GM21619 (cell line): ENCODE results near the gene DNASE1L2.

Experiments used
- ATAC-seq: cut with Tn5 transposase; IDR thresholded peaks from one replicate; pipeline ENCODE4 v1.9.1; 2021; ENCODE audit not compliant: unreplicated experiment

The DNASE1L2 gene

DNA sequence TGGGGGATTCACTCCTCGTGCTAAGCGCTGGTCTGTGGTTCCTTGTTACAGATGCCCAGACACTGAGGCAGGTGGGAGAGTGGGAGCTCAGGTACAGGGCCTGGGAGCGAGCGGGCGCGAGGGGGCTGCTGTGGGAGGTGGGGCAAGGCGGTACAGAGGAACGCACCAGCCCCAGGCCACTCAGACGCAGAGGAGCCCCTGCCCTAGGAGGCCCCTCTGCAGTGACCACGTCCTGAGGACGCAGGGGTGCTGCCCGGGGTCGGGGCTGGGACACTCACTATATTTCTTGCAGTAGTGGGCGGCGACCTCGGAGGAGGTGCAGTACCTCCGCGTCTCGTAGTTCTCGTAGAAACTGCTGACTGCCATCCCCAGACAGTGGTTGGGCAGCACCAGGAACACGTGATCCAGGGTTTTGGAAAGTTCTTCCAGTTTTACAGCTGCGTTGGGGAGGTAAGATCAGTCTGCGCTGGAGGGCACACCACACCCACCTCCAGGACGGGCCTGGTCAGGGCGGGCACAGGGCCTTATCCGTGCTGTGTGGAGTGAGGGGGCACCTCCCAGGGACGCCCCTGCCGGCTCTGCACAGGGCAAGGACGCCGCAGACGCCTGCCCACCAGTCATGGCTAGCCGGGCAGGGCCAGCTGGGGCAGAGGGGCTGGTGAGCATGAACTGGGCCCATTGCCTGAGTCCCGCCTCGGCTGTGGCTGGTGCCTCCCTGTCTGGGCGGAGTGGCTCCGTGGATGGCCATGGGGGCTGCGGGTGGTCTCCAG lies 47.9 kb downstream of the DNASE1L2 start:
- ATAC-seq: no peak

DNA sequence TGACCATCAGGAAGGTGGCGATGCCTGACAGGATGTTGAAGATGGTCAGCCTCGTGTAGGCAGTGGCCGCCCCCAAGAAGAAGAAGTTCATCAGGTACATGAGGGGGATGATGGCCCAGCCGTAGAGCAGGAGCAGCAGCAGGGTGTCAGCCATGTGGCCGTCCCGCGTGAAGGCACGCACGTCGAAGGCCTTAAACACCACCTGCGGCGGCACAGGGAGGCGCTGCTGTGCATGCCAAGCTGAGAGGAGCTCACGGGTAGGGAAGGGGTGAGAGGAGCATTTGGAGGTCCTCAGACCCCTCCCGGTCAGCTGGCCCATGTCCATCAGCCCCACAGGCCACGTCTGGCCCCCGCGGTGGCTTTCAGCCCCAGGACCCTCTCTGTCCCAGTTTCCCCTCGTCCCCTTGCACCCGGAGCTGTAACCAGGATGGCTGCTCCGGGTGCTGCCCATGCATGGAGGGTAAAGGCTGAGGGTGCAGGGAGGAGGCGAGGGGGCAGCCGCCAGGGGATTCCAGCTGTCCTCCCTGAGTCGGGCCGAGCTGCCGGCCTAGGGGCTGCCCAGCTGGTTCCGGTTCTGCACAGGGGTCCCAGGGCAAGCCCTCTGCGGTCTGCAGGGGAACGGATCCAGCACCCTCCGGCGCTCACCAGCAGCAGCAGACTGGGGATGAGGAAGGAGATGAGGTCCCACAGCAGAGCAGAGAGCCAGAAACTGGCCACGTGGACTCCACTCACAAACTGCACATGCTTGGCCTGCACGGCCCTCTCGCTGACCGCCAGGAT lies 48.7 kb downstream of the DNASE1L2 start:
- ATAC-seq: no peak

DNA sequence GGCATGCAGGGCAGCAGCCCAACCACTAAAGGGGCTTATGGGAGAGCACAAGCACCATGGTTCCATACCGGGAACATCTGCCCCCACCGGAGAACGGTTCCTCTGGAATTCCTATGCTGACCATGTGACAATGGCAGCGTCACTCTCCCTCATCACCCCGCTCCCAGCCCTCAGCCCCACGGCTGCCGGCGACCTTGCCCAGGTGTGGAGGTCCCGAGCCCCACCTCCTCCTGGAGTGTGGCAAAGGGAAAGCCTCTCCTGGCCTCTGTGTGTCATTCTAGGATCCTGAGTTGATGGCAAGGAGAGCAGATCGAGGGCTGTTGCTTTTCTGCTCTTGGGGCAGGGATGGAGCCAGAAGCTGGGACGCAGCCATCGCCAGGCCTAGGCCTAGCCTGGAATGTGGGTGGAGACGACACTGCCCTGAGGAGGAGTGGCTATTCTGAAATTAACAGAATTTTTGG lies 49.5 kb downstream of the DNASE1L2 start:
- ATAC-seq: no peak

DNA sequence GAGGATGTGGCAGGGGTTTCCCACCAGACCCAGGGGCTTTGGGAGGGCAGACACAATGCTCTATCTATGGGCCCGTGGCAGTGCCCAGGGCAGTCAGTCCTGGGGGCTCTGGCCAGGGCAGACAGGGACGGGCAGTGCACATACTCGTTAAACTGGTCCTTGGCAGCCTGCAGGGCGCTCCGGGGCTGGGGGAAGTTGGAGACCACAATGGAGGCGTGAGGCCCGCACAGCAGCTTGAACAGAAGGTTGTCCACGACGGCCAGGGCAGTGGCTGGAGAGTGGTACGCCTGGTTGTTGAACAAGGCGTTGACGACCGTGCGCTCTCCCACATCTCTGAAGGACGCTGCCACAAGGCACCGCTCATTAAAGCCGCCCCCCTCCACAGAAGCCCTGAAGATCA lies 50.3 kb downstream of the DNASE1L2 start:
- ATAC-seq: no peak

DNA sequence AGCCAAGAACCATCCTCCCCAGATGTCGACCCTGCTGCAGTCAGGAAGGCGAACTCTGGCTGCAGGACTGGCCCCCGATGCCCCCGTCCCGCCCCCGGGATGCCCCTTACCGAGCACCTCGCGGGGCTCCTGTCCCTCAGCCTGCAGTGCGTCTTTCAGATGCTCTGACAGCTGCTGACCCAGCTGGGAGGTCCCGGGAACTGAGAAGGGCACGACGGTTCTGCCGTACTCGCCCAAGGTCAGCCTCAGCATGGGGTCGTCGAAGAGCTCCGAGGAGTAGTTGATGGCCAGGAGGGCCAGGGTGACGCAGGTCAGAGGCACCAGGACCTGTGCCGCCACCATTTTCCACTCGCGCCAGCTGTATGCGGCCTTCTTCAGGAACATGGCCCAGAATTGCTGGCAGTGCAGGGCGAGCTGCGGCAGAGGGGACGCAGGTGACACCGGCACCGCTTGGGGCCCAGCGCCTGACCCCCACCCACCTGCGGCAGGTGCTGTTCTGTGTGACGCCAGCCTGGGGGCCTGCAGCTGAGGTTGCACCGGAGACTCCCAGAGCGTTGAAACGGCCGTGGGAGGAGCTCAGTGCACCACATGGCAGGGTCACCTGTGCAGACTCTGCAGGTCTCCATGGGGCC lies 51.8 kb downstream of the DNASE1L2 start:
- ATAC-seq: no peak
